Measurements from ENCODE around the gene ITGB5.
"Not testable (repeated sequence)": the region's sequence is repeated elsewhere in the genome, so short reads cannot be mapped to it uniquely, and the experiment has no call there.

Gene ITGB5

GRCh38 chr3:124834723-124835718 lies 52.1 kb downstream of the ITGB5 start:
- DNase-seq (ENCODE audit: low read depth in 3 of 3), result peak; percentile 2 to 37 (median 12)

- DNase-seq (ENCODE audit: low read depth in 3 of 3), result no peak
These were observed 53.3 kb downstream of the ITGB5 start for GRCh38 chr3:124833710-124834332.

- no peak for DNase-seq (ENCODE audit: low read depth in 3 of 3)
These were observed 54.1 kb downstream of the ITGB5 start for GRCh38 chr3:124832782-124833709.

GRCh38 chr3:124831628-124832199 lies 55.5 kb downstream of the ITGB5 start:
- no peak for DNase-seq (ENCODE audit: low read depth in 3 of 3)

- no peak for DNase-seq (ENCODE audit: low read depth in 3 of 3)
These were observed 57.2 kb downstream of the ITGB5 start for GRCh38 chr3:124829819-124830554.

GRCh38 chr3:124829178-124829818 lies 57.9 kb downstream of the ITGB5 start:
- no peak for DNase-seq (ENCODE audit: low read depth in 3 of 3)

GRCh38 chr3:124827476-124828206 lies 59.5 kb downstream of the ITGB5 start:
- not testable (repeated sequence) for DNase-seq (ENCODE audit: low read depth in 3 of 3)

GRCh38 chr3:124826703-124827102 lies 60.5 kb downstream of the ITGB5 start:
- DNase-seq (ENCODE audit: low read depth in 3 of 3), result no peak

- no peak for DNase-seq (ENCODE audit: low read depth in 3 of 3)
These were observed 62.8 kb downstream of the ITGB5 start for GRCh38 chr3:124824286-124824915.

GRCh38 chr3:124823648-124824047 lies 63.5 kb downstream of the ITGB5 start:
- no peak for DNase-seq (ENCODE audit: low read depth in 3 of 3)

GRCh38 chr3:124823206-124823605 lies 64.0 kb downstream of the ITGB5 start:
- DNase-seq (ENCODE audit: low read depth in 3 of 3), result no peak

- DNase-seq (ENCODE audit: low read depth in 3 of 3), result no peak
These were observed 65.8 kb downstream of the ITGB5 start for GRCh38 chr3:124821356-124821755.

- no peak for DNase-seq (ENCODE audit: low read depth in 3 of 3)
These were observed 68.6 kb downstream of the ITGB5 start for GRCh38 chr3:124818398-124819091.

- no peak for DNase-seq (ENCODE audit: low read depth in 3 of 3)
These were observed 70.1 kb downstream of the ITGB5 start for GRCh38 chr3:124817079-124817478.

GRCh38 chr3:124816206-124816605 lies 71.0 kb downstream of the ITGB5 start:
- DNase-seq (ENCODE audit: low read depth in 3 of 3), result no peak

- no peak for DNase-seq (ENCODE audit: low read depth in 3 of 3)
These were observed 71.4 kb downstream of the ITGB5 start for GRCh38 chr3:124815781-124816180.

- DNase-seq (ENCODE audit: low read depth in 3 of 3), result no peak
These were observed 72.3 kb downstream of the ITGB5 start for GRCh38 chr3:124814620-124815421.

- DNase-seq (ENCODE audit: low read depth in 3 of 3), result no peak
These were observed 73.6 kb downstream of the ITGB5 start for GRCh38 chr3:124813541-124813940.

Measured in stimulated activated CD4-positive, alpha-beta T cell treated with anti-CD3 and anti-CD28 coated beads, TNF-alpha, amount 100 ng/mL, for 24 hours (primary cell).